Central memory CD8-positive, alpha-beta T cell (primary cell): ENCODE data around the gene SLC66A1.

Experiments used
- ATAC-seq: fragments of 150-1000 bp; cut with Tn5 transposase; replicated peaks from 2 replicates; pipeline ENCODE4 v1.10.0; 2022; ENCODE audit warnings: mild to moderate bottlenecking, moderate FRiP score, moderate number of reproducible peaks; ENCODE audit not compliant: poor library complexity, severe bottlenecking; ENCODE audit errors: extremely low read depth
- DNase-seq, 2 donors: peaks; one replicate each; pipeline ENCODE4 v3.0.0; 2021; ENCODE audit warnings: low spot score in 2 of 2
- H3K27ac Mint-ChIP-seq: one replicate; pipeline ENCODE4 v1.8.0; 2022; ENCODE audit warnings: low read depth, mild to moderate bottlenecking, moderate library complexity, mixed read lengths
- H3K27me3 Mint-ChIP-seq: one replicate; pipeline ENCODE4 v1.8.0; 2022; ENCODE audit warnings: mixed read lengths
- H3K36me3 Mint-ChIP-seq: one replicate; pipeline ENCODE4 v1.8.0; 2022; ENCODE audit warnings: mild to moderate bottlenecking, moderate library complexity, mixed read lengths; ENCODE audit not compliant: insufficient read depth
- H3K4me1 Mint-ChIP-seq: one replicate; pipeline ENCODE4 v1.8.0; 2022; ENCODE audit warnings: mixed read lengths
- H3K4me3 Mint-ChIP-seq: one replicate; pipeline ENCODE4 v1.8.0; 2022; ENCODE audit warnings: mild to moderate bottlenecking, moderate library complexity, mixed read lengths
- H3K9me3 Mint-ChIP-seq: one replicate; pipeline ENCODE4 v1.8.0; 2022; ENCODE audit warnings: mixed read lengths

Gene SLC66A1

DNA sequence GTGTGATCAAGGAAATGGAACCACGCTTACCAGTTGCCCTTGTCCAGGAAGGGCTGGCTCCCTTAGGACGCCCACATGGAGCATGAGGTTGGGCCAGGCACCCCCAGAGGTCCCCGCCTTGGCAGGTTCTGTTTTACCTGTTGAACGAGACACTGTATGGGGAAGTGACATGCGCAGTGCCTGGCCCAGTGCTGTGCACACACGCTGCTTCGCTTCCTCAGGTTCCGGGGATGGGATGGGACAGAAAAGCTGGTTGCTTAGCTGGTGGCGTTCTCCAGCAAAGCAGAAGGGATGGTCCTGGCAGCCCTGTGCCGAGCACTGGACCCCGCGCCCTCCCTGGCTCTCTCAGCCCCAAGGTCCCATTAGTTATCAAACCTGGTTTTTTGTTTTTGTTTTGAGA is 20.7 kb downstream of the SLC66A1 start:
- Mint-ChIP-seq H3K4me3 (no peak overlapping the region), H3K27me3 (no peaks in the 10 kb centered on the region), H3K36me3 (peaks cover 31% of the 10 kb centered on the region), H3K9me3 (no peaks in the 10 kb centered on the region), H3K4me1 (peaks cover 6% of the 10 kb centered on the region), H3K27ac (peak overlapping the region; percentile 22)
- ATAC-seq = no peak
- no peak for DNase-seq

DNA sequence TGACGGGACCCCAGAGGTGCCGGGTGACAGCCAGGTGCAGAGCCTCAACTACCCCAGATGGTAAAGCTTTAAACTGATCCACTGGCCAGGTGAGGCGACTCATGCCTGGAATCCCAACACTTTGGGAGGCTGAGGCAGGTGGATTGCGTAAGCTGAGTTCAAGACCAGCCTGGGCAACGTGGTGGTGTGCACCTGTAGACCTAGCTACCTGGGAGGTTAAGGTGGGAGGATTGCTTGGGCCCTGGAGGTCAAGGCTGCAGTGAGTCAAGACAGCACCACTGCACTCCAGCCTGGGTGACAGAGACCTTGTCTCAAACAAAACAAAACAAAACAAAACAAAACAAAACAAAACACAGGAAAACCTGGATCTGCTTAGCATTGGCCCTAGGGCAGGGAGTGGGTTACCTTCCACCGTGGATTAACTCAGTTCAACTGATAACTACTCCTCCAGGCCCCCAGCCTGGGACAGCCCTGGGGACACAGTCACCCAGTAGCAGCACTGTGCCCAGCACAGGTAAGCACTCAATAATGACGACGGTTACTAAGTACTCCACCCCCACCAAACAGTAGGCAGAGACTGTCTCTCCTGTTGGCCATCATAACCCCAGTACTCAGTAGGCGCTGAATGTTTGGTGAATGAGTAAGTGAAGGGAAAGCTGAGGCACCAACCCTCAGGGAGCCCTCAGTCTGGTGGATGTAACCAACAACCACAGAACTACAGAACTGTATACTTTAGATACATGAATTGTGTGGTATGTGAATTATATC is 21.6 kb downstream of the SLC66A1 start:
- Mint-ChIP-seq H3K4me1 (peaks cover 6% of the 10 kb centered on the region), H3K36me3 (peaks cover 33% of the 10 kb centered on the region), H3K27ac (no peak overlapping the region), H3K27me3 (no peaks in the 10 kb centered on the region), H3K4me3 (no peak overlapping the region), H3K9me3 (no peaks in the 10 kb centered on the region)
- no peak for DNase-seq
- no peak for ATAC-seq

DNA sequence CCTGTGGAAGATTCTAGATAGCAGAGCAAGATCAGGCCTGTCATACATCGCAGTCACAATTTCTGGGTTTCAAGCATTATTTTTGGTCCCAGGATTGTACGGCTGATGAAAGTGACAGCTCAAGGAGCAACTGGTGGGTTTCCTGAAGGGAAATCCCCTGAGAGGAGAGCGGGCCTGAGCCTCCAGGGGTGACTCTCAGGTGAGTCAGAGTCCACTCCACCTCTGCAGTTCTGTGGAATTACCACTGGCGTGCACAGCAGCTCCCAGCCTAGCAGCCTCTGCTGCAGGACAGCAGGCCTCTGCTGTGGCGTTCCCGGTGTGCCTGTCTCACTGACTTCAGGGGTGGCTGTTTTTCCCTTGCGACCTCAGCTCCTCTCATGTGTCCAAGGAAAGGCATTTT is 24.4 kb downstream of the SLC66A1 start:
- ATAC-seq = no peak
- Mint-ChIP-seq H3K4me1 (peaks cover 6% of the 10 kb centered on the region), H3K36me3 (peaks cover 44% of the 10 kb centered on the region), H3K9me3 (no peaks in the 10 kb centered on the region), H3K27me3 (no peaks in the 10 kb centered on the region), H3K27ac (peak overlapping the region; percentile 49), H3K4me3 (no peak overlapping the region)
- no peak for DNase-seq

GRCh38 chr1:19337289-19337688 is 25.2 kb downstream of the SLC66A1 start:
- ATAC-seq (no peak), DNase-seq (no peak)
- Mint-ChIP-seq H3K27ac (peak overlapping the region; percentile 49), H3K4me1 (peaks cover 6% of the 10 kb centered on the region), H3K27me3 (no peaks in the 10 kb centered on the region), H3K4me3 (no peak overlapping the region), H3K9me3 (no peaks in the 10 kb centered on the region), H3K36me3 (peaks cover 42% of the 10 kb centered on the region)

DNA sequence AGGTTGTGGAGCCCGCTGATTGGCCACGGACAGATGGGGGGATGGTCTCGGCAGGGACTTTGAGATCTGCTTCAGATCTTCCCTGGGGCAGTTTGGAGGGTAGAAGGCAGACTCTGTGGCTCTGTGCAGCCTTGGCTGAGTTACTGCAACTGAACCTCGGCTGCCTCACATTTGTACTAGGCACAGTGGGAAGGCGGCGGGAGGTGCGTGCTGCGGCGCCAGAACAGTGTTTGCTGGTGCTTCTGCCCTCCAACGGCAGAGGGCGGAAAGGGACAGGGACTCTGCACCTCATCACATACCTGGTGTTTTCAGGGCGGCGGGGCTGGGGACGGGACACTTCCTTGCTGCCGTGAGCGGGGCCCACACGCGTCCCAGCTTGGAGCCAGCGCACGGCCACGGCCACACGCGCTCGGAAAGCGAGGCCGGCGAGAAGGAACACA is 26.2 kb downstream of the SLC66A1 start:
- Mint-ChIP-seq H3K27ac (no peak overlapping the region), H3K27me3 (no peaks in the 10 kb centered on the region), H3K4me1 (peaks cover 11% of the 10 kb centered on the region), H3K9me3 (no peaks in the 10 kb centered on the region), H3K4me3 (no peak overlapping the region), H3K36me3 (peaks cover 43% of the 10 kb centered on the region)
- ATAC-seq = no peak
- no peak for DNase-seq

DNA sequence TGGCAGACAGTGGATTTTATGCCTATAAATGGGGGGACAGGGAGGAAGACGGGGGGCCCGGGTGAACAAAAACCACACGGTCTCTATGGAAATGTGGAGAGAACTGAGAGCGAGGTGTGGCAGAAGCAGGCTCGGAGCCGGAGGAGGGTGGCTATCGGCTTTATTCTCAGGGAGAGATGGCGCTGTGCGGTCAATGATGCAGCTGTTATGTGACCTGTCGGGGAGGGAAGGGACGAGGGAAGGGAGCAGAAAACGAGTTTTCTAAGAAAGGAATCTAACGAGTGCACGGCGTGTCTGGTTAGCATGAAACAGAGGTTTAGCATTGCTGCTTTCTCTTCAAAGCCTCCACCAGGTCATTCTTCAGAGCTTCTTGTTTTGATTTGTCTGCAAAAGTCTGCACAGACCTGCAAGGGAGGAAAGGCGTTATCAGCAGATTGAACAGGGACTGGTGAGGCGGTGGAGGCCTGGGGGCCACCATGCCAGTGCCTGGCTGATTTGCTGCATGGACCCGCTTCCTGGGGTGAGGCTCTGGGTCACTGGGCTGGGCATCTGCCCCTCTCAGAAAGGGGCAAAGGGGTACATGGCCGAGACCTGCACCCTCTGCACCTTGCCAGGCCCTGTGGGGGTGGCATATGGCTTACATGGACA is 27.2 kb downstream of the SLC66A1 start:
- peaks cover 45% of the 10 kb centered on the region for H3K36me3 Mint-ChIP-seq
- no peak for DNase-seq
- H3K4me1 Mint-ChIP-seq = peaks cover 11% of the 10 kb centered on the region
- ATAC-seq = no peak
- H3K27me3 Mint-ChIP-seq = no peaks in the 10 kb centered on the region
- H3K4me3 Mint-ChIP-seq = no peak overlapping the region
- H3K9me3 Mint-ChIP-seq = no peaks in the 10 kb centered on the region
- no peak overlapping the region for H3K27ac Mint-ChIP-seq

GRCh38 chr1:19340387-19340937 is 28.3 kb downstream of the SLC66A1 start:
- Mint-ChIP-seq H3K27ac (no peak overlapping the region), H3K4me3 (no peak overlapping the region), H3K27me3 (no peaks in the 10 kb centered on the region), H3K9me3 (no peaks in the 10 kb centered on the region), H3K36me3 (peaks cover 48% of the 10 kb centered on the region), H3K4me1 (peaks cover 11% of the 10 kb centered on the region)
- ATAC-seq (no peak), DNase-seq (no peak)

GRCh38 chr1:19341201-19342061 is 29.3 kb downstream of the SLC66A1 start:
- Mint-ChIP-seq H3K27ac (no peak overlapping the region), H3K27me3 (no peaks in the 10 kb centered on the region), H3K4me1 (peaks cover 11% of the 10 kb centered on the region), H3K36me3 (peaks cover 52% of the 10 kb centered on the region), H3K4me3 (peak overlapping the region; percentile 29), H3K9me3 (no peaks in the 10 kb centered on the region)
- ATAC-seq (peak; percentile 64), DNase-seq (peak; percentile 52 to 63)

- peaks cover 10% of the 10 kb centered on the region for H3K4me1 Mint-ChIP-seq
- H3K4me3 Mint-ChIP-seq = no peak overlapping the region
- DNase-seq = no peak
- no peaks in the 10 kb centered on the region for H3K27me3 Mint-ChIP-seq
- no peaks in the 10 kb centered on the region for H3K9me3 Mint-ChIP-seq
- H3K36me3 Mint-ChIP-seq = peaks cover 54% of the 10 kb centered on the region
- peak overlapping the region; percentile 69 for H3K27ac Mint-ChIP-seq
- ATAC-seq = no peak
Observed at GRCh38 chr1:19342062-19342750, 30.1 kb downstream of the SLC66A1 start.

- no peak overlapping the region for H3K4me3 Mint-ChIP-seq
- H3K27me3 Mint-ChIP-seq = no peaks in the 10 kb centered on the region
- no peaks in the 10 kb centered on the region for H3K9me3 Mint-ChIP-seq
- H3K4me1 Mint-ChIP-seq = peaks cover 6% of the 10 kb centered on the region
- H3K36me3 Mint-ChIP-seq = peaks cover 51% of the 10 kb centered on the region
- peak overlapping the region; percentile 69 for H3K27ac Mint-ChIP-seq
- DNase-seq = no peak
- no peak for ATAC-seq
Observed at GRCh38 chr1:19342894-19343616, 30.9 kb downstream of the SLC66A1 start.

GRCh38 chr1:19343617-19344350 is 31.7 kb downstream of the SLC66A1 start:
- Mint-ChIP-seq H3K27ac (no peak overlapping the region), H3K4me1 (peaks cover 6% of the 10 kb centered on the region), H3K27me3 (no peaks in the 10 kb centered on the region), H3K9me3 (no peaks in the 10 kb centered on the region), H3K4me3 (no peak overlapping the region), H3K36me3 (peaks cover 48% of the 10 kb centered on the region)
- ATAC-seq = no peak
- DNase-seq = no peak
